GM19463 (cell line): ENCODE data around the gene QRICH2.
"Not testable (repeated sequence)": the region's sequence is repeated elsewhere in the genome, so short reads cannot be mapped to it uniquely, and the experiment has no call there.

Experiments
- ATAC-seq: cut with Tn5 transposase; IDR thresholded peaks from one replicate; pipeline ENCODE4 v1.9.1; 2021; ENCODE audit warnings: mild to moderate bottlenecking, moderate library complexity; ENCODE audit not compliant: unreplicated experiment

Gene QRICH2, protein sequence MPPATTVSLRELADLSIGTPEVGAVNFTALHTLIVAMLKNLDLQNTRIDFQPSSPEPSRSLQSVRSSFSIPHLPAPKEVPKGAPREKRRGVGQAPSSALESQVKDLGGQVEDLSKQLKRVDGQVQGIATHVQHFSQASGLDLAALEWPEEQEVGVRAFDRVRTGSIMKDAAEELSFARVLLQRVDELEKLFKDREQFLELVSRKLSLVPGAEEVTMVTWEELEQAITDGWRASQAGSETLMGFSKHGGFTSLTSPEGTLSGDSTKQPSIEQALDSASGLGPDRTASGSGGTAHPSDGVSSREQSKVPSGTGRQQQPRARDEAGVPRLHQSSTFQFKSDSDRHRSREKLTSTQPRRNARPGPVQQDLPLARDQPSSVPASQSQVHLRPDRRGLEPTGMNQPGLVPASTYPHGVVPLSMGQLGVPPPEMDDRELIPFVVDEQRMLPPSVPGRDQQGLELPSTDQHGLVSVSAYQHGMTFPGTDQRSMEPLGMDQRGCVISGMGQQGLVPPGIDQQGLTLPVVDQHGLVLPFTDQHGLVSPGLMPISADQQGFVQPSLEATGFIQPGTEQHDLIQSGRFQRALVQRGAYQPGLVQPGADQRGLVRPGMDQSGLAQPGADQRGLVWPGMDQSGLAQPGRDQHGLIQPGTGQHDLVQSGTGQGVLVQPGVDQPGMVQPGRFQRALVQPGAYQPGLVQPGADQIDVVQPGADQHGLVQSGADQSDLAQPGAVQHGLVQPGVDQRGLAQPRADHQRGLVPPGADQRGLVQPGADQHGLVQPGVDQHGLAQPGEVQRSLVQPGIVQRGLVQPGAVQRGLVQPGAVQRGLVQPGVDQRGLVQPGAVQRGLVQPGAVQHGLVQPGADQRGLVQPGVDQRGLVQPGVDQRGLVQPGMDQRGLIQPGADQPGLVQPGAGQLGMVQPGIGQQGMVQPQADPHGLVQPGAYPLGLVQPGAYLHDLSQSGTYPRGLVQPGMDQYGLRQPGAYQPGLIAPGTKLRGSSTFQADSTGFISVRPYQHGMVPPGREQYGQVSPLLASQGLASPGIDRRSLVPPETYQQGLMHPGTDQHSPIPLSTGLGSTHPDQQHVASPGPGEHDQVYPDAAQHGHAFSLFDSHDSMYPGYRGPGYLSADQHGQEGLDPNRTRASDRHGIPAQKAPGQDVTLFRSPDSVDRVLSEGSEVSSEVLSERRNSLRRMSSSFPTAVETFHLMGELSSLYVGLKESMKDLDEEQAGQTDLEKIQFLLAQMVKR (N-terminal part only)

DNA sequence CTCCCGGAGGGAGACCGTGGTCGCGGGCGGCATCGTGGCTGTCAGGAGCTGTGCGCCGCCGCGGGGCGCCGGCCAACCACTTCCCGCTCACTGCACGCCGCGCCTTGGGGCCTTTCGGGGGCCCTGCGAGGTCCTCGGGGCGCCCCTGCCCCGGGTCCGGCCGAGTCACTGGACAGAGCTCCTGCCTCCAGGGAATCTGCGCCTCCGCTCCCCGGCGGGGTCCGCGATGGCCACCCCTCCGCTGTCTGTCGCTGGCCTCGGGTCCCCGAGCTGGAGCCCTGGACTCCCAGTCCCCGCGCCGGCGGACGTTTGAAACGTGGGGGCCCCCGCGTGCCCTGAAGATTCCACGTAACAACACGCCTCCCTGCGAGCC, at the start of gene QRICH2:
QRICH2 (minus strand) TSS at position 311 of the 373 bp plus-strand sequence; CDS start at position 33, 278 bp downstream.
- no peak for ATAC-seq

DNA sequence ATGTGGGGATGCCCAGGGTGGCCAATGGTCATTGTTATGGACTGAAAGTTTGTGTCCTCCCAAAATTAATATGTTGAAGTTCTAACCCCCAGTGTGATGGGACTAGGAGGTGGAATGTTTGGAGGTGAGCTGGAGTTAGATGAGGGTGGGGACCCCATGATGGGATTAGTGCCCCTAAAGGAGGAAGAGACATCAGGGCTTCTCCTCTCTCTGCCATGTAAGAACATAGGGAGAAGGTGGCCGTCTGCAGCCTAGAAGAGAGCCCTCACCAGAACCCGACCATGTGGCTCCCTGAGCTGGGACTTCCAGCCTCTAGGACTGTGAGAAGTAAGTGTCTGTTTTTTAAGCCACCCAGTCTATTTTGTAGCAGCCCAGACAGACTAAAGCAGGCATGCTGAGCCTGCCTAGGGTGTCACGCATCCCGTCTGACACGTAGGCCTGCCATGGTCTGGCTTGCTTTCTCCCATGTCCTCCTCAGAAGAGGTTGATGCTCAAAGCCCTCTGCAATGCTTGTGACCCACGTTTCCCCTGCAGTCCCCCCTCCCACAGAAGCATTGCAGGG, 49.6 kb upstream of the QRICH2 start:
- no peak for ATAC-seq

DNA sequence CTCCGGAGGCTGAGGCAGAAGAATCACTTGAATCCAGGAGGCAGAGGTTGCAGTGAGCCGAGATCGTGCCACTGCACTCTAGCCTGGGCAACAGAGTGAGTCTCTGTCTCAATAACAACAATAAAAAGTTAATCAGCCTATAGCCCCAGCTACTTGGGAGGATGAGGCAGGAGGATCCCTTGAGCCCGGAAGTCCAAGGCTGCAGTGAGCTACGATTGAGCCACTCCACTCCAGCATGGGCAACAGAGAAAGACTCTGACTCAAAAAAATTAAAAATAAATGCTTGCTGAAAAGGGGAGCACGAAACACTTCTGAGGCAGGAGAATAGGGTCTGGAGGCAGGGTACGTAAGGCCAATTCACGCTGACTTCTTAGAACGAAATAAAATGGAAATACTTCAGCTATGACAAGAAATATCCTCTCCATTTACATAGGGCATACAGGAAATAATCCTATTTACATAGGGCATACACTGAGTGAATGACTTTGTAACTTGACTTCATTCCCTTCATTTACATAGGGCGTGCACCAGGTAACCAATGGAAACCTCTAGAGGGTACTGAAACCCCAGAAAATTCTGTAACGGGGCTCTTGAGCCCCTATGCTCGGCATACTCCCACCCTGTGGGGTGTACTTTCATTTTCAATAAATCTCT, 48.9 kb upstream of the QRICH2 start:
- ATAC-seq, result no peak

DNA sequence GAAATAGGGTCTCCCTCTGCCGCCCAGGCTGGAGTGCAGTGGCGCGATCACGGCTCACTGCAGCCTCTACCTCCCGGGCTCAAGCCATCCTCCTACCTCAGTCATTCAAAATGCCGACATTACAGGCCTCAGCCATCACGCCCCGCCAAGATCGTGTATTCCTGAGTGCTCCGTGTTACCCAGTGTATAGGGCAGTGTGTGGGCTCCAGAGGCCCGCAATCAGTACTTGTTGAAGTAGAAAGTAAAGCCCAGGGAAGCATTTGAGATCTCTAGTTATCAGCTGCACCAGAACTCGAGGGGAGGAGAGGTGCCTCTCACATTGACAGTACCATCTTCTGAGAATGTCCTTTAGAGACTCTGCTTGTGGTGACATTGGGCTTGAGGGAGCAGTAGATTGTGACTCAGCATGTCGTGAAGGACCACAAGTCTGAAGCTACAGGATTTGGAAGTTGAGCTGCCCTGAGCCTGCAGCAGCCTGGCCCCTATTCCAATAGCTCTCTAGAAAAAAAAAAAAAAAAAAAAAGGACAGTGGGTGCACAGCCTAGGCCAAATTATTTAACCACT, 46.8 kb upstream of the QRICH2 start:
- no peak for ATAC-seq

DNA sequence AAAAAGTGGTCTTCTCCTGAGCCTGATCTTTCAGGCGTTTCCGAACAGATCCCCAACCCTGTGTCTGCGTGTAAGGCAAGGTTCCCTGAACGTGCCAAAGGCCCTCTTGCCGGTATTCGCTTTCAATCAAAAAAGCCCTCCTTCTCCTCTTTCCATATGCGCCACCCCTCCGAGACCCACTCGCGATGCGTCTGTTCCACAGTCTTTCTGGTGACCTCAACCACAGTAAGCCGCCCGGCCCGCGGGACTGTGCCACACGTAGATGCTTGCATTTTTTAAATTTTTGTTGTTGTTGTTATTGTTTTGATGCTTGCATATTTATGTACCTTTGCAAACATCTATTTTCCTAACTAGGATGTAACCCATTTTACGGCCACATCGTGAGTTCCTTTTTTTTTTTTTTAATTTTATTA, 46.2 kb upstream of the QRICH2 start:
- no peak for ATAC-seq

DNA sequence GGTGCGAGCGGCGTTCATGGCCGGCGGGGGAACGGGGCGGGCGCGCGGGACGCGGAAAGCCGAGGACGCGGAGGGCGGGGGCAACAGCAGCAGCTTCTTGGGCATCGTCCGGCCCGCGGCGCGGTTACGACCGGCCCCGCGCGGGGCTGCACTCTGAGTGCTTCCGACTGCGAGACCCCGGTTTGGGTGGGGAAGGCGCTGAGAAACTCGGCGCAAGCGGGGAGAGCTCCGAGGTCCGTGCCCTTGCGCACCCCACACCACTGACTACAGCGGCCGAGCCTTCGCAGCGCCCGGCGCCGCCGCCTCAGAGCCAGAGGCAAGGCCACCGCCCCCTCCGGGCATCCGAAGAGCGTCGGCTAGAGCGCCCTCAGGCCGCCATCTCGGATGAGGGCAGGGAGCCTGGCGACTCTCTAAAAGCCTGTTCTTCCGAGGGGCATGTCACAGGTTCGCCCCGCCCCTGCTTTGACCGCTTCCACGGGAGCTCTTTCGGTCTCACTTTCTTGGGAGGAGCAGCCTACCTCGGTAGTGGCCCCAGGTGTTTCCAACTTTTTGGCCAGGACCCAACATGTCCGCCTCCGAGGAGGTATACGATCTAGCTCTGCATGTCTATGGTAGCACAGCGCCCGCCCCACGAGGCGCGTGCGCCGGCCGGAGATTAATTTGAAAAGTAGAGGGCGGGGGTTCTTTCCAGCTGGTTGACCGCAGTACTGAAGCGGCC, 45.7 kb upstream of the QRICH2 start, which contains the start of gene PRPSAP1:
PRPSAP1 (minus strand) TSS at position 318 of the 718 bp plus-strand sequence; CDS start at position 105, 213 bp downstream.
- peak; percentile 88 for ATAC-seq

DNA sequence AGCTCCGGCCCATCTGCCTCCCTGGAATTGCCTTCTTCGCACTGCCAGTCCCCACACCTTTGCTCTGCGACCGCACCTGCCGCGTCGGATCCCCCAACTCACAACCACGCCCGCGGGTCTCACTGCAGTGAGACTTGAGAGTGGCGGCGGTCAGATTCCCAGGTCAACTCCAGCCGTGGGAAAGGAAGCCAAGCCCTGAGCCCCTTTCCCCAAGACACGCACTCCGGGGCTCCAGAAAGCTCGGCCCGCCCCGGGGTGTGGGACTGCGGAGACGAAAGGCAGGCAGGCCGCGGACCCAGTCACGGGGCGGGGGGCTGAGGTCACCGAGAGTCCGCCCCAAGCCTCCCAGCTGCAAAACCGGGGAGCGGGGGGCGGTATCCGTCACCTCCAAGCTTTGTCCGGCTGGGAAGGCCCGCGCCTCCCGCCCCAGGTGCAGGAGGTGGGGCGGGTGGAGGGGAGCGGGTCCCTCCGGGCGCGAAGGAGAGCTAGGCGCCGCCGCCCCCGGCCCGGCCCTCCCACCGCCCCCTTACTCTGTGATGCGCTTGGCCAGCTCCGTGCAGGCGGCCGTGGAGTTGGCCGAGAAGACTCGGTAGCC, 45.0 kb upstream of the QRICH2 start:
- peak; percentile 17 for ATAC-seq

DNA sequence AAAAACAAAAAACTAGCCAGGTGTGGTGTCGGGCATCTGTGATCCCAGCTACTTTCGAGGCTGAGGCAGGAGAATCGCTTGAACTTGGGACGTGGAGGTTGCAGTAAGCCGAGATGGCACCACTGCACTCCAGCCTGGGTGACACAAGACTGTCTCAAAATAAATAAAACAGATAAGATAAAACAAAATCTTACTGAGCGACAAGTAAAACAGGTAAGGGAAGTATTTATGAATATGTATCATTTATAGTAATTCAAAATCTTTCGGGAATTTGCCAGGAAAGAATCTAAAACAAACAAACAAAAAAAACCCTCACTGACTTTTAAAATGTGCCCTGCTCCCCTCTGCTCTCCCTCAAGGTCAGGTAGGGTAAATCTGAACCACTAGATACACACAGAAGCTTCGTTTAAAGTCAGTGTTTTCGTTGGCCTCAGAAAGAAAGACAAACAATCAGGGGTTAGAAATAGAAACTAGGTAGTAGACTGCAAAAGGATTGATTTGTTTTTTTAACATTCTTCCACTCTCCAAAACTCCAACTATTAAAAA, 43.5 kb upstream of the QRICH2 start:
- no peak for ATAC-seq

DNA sequence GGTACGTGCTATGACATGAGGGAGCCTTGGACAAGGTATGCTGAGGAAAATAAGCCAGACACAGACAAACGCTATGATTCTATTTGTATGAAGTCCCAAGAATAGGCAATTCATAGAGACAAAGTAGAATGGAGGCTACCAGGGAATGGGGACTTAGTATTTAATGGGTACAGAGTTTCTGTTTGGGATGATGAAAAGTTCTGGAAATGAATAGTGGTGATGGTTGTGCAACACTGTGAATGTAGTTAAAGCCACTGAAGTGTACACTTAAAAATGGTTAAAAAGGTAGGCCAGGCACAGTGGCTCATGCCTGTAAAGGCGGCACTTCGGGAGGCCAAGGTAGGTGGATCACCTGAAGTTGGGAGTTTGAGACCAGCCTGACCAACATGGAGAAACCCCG, 42.4 kb upstream of the QRICH2 start:
- ATAC-seq, result no peak

DNA sequence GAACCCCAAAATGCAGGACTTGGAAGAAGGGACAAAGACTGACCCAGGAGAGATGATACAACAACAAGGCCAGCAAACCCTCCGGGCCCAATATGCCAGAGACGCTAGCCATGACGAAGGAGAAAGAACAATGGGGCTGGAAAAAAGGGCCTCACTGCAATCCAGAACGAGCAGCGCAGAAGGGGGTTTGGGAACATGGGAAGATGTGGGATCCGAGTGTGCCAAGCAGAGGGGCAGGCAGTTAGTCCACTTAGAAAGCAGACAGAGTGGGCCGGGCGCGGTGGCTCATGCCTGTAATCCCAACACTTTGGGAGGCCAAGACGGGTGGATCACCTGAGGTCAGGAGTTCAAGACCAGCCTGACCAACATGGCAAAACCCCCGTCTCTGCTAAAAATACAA, 38.9 kb upstream of the QRICH2 start:
- ATAC-seq, result not testable (repeated sequence)

DNA sequence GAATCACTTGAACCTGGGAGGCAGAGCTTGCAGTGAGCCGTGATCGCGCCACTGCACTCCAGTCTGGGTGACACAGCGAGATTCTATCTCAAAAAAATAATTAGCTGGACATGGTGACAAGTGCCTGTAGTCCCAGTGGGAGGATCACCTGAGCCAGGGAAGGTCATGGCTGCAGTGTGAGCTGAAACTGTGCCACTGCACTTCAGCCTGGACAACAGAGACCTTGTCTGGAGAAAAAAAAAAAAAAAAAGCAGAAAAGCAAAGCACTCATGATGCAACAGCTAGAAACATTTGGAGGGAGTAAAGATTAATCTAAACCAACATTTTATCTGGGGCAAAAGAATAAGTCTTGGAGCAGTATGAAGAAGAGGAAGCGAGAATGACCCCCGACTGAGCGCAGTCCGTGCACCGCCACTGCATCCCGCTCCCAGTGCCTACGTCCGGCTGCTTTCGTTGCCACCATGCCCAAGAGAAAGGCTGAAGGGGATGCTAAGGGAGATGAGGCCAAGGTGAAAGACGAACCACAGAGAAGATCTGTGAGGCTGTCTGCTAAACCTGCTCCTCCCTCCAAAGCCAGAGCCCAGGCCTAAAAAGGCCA, 37.4 kb upstream of the QRICH2 start:
- no peak for ATAC-seq

DNA sequence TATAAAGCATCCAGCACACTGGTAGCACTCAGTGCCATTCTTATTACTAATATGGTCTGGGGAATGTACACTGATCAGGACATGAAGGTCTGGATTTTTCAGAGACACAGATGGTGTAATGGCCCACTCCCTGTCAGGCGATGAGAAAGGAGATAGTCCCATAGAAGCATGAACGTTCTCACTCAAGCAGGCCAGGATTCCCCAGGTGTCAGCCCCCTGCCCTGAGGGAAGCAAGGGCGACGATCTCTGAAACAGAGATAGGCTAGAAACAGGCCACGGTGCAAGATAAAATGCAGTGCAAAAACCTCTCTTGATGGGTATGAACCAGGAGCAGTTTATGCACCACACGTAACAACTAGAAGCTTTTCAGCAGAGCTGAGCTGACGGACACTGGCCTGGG, 35.0 kb upstream of the QRICH2 start:
- no peak for ATAC-seq

DNA sequence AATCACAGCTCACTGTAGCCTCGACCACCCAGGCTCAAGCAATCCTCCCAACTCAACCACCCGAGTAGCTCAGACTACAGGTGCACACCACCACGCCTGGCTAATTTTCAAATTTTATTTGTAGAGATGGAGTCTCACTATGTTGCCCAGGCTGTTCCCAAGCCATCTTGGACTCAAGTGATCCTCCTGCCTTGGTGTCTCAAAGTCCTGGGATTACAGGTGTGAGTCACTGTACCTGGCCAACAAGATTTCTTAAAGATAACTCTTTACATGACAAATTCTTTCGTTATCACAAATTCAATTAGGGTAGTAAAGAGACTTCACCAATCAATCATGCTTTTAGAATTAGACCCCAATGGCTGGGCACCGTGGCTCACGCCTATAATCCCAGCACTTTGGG, 33.2 kb upstream of the QRICH2 start:
- no peak for ATAC-seq

DNA sequence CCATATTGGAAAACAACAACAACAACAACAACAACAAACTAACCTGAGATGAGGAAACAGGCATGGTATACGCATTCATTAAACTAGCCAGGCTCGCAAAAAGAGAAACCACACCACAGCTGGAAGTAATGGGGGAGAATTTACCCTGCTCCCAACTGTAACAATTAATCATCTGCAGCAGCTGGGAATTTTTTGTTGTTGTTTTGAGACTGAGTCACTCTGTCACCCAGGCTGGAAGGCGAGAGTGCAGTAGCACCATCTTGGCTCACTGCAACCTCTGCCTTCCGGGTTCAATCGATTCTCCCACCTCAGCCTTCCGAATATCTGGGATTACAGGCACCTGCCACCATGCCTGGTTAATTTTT, 29.3 kb upstream of the QRICH2 start:
- ATAC-seq, result no peak

DNA sequence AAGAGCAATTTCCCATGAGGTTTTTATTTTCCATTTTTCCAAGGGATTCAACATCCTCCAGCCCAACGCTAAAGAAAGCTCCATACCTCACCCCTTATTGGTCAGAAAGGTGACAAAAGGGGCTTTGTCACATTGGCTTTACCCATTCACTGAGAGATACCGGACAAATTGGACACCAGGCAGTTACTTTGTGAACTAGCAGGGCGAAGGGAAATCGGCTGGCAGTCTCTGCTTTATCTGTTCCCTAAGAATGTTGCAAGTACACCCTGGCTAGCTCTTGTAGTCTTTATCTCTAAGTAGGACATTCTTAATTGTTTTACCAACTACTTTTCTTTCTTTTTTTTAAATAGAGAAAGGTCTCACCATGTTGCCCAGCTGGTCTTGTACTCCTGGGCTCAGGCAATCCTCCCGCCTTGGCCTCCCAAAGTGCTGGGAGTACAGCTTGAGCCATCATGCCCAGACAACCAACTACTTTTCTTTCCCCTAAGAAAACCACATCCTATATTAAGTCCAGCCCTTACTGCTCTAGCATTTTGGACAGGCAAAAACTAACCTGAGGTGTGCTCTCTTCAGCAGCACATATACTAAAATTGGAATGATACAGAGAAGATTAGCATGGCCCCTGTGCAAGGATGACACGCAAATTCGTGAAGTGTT, 28.8 kb upstream of the QRICH2 start:
- no peak for ATAC-seq

DNA sequence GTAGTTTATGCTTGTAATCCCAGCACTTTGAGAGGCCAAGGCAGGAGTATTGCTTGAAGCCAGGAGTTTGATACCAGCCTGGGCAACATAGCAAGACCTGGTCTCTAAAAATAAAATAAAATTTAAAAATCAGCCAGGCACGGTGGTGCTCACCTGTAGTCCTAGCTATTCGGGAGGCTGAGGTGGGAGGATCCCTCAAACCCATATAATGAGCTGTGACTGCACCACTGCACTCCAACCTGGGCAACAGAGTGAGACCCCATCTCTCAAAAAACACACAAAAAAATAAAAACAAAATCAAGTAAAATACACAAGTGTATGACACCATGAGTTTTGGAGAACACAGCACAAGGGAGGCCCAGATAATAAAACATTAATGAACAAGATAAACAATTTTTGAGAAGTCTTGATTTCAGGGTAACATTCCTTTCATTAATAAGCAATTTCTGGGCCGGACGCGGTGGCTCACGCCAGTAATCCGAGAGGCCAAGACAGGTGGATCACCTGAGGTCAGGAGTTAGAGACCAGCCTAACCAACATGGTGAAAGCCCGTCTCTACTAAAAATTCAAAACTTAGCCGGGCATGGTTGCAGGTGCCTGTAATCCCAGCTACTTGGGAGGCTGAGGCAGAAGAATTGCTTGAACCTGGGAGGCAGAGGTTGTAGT, 27.8 kb upstream of the QRICH2 start:
- ATAC-seq, result no peak
